Subcutaneous adipose tissue (tissue), 4 donors: Measurements from ENCODE around the gene TMEM221. TPM values are rescaled to one million over a fixed set of nuclear protein-coding genes. Genes with fewer than 3 reads are reported as not detected.

ENCODE experiments used
- CTCF ChIP-seq: fragments of 450-650 bp; IDR thresholded peaks from one replicate; pipeline ENCODE4 v1.5.1; 2016; ENCODE audit warnings: low read depth, mild to moderate bottlenecking, control low read depth, antibody characterized with exemption, moderate library complexity
- total RNA-seq, 4 donors: library from RNA; depleted of rRNA; stranded (reverse); fragments of >200 nt; gene quantifications; one replicate each; pipeline ENCODE4 v1.1.0, GENCODE V29; 2016

The TMEM221 gene
- total RNA-seq, 4 donors from 2014 or later: 0.34 to 0.66 (median 0.49) TPM; not detected in 1

GRCh38 chr19:17458970-17459369, 10.5 kb upstream of the TMEM221 start:
- no peak for TF ChIP-seq CTCF

DNA sequence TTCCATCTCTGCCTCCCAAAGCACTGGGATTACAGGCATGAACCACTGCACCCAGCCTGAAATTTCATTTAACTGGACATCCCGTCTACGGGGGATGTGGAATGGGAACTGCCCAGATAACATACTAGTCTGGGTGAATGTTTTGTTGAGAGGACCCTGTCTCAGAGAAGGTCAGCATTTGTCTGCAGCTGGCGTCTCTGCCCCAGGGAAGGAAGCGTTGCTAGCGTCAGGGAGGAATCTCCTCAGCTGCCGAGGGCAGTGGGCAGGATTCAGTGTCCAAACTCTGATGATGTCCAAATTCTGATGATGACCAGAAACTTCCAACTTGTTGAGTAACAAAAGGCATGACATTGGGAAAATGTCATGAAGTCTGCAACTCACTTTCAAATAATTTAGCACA, 9.1 kb upstream of the TMEM221 start:
- no peak for TF ChIP-seq CTCF

DNA sequence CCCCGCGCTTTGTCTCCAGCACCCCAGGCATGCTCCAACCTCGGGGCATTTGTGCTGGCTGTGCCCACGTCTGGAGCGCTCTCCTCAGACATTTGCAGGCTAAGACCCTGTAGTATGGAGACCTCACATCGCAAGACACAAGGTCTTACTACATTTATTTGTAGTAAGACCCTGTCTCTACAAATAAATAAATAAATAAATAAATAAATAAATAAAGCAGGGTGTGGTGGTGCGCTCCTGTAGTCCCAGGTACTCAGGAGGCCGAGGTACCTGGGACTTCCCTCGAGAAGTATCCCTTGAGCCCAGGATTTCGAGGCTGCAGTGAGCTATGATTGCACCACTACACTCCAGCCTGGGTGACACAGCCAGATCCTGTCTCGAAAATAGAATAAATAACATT, 7.7 kb upstream of the TMEM221 start:
- no peak for TF ChIP-seq CTCF

DNA sequence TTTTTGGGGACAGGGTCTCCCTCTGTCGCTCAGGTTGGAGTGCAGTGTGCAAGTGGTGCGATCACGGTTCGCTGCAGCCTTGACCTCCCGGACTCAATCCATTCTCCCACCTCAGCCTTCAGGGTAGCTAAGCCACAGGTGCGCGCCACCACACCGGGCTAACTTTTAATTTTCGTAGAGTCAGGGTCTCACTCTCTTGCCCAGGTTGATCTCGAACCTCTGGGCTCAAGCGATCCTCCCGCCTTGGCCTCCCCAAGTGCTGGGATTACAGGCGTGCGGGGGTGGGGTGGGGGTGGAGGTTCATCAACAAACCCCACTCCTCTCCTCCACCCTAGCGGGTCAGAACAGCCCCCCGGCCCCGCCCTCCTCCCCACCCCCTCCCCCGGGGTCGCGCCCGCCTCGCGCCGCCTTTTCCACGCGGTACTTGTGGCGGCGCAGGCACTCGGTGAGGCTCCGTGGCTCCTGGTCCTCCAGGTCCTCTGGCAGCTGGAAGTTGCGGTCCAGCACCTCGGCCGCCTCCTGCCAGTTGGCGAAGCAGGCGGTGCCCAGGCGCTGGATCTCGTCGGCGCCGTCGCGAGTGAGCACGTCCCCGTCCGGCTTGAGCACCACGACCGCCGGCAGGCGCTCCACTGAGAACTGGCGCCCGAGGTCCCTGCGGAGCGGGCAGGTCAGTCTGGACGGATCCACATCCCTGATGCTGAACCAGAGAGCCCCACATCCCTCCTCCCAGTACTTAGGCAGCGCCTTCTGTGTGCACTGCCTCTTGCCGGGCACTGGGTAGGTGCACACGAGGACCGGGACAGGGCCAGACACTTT, 7.0 kb upstream of the TMEM221 start:
- TF ChIP-seq CTCF: no peak

- no peak for TF ChIP-seq CTCF
Observed at GRCh38 chr19:17454576-17455071, 6.2 kb upstream of the TMEM221 start.

- TF ChIP-seq CTCF: no peak
Observed at GRCh38 chr19:17451820-17452219, 3.4 kb upstream of the TMEM221 start.

DNA sequence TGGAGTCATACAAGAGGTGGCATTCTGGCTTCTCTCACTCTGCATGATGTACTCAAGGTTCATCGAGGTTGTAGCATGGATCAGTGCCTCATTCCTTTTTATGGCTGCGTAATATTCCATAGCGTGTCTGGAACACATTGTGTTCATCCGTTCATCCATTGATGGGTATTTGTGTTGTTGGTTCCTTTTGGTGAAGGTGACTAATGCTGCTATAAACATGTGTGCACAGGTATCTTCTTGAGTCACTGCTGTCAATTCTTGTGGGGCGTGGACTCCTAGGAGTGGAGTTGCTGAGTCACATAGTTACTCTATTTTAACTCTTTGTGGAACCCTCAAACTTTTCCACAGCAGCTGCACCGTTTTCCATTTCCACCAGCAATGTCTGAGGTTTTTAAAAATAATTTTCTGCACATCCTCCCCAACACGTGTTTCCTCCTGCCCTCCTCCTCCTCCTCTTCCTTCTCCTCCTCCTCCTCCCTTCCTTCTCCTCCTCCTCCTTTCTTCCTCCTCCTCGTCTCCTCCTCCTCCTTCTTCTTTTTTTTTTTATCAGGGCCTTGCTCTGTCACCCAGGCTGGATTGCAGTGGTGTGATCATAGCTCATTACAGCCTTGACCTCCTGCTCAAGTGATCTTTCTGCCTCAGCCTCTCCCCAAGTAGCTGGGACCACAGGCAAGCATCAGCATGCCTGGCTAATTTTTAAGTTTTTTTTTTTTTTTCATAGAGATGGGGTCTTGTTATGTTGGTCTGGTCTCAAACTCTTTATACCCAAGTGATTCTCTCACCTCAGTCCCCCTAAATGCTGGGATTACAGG, 2.0 kb upstream of the TMEM221 start:
- no peak for TF ChIP-seq CTCF
